GM21529 (cell line): ENCODE measurements around the gene ETV3.

ENCODE experiments used
- ATAC-seq: cut with Tn5 transposase; IDR thresholded peaks from one replicate; pipeline ENCODE4 v1.9.1; 2021; ENCODE audit not compliant: unreplicated experiment

Gene ETV3

DNA sequence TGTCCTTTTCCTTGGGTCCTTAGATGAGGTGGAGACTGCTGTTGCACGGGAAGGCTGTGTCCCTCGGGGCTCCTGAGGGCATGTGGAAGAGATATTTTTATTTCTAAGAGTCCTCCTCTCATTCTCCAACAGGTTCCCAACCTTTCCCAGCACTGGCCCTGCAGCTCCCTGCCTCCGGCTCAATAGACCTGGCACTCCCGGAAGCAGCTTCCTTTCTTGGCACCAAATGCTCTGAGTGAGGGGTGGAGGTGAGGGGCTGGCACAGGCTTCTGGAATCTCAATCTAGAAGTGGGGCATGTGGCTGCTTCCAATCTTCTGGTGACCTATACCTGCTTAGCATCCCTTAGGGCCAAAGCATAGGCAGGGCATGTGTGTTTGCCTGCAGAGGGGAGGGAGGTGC lies 43.1 kb downstream of the ETV3 start:
- no peak for ATAC-seq

DNA sequence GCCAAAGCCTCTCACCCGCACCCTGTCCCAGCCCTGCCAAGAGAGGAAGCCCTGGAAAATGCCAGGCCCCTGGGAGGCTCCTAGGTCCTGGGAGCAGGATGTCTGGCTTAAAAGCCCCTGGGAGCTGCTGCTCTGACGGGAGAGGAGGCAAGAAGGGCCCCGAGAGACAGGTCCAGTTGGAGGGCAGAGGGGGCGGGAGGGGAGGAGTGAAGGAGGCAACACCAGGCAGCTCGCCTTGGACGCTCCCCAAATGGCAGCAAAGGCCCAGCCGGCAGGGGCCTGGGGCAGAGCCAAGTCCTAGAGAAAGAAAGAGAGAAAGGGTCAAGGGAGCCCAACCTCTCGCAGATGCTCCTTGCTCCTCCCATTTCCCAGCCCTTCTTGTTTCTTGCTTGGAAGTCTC lies 45.4 kb downstream of the ETV3 start:
- no peak for ATAC-seq

DNA sequence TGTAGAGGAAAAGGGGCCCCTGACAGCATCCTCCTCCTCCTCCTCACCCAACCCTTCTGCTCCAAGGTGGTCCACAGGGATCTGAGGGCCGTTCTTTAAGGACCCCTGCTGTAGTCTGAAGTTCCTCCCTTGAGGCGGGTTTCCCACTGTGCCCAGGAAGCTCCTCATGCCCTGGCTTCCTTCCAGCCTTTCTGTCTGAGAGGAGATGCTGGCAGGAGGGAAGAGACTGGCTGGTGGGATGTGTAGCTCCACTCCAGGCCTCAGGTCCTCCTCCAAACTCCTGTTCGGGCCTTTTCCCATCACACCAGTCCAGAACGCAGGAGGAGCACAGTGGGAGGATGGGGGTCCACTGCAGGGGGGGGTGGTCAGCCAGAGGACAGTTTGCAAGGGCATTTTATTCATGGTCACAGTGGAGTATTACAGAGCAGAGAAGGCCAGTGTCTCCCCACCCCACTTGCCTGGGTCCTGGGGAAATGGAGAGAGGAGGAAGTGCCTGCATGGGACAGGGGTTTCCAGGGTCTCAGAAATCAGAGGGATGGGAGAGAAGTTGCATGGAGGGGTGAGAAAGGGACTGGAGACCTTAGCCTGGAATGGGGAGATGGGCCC lies 46.4 kb downstream of the ETV3 start:
- no peak for ATAC-seq

DNA sequence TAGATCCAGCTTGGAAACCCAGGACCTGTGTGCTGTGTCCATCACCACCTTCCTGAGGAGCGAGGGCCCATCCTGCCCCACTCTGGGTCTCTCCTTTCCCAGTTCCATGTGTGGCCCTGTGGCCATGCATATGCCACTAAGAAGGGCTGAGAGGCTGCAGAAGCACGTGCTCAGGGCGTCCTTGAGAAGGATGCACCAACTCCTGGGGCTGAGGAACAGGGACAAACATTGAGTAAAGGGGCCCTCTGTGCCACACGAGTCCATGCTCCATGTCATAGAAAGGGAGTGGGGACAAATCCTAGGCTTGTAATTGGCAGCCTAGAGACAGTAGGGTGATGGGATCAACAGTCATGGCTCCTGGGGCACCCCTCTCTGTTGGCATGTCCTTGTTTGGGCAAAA lies 47.0 kb downstream of the ETV3 start:
- ATAC-seq, result no peak

DNA sequence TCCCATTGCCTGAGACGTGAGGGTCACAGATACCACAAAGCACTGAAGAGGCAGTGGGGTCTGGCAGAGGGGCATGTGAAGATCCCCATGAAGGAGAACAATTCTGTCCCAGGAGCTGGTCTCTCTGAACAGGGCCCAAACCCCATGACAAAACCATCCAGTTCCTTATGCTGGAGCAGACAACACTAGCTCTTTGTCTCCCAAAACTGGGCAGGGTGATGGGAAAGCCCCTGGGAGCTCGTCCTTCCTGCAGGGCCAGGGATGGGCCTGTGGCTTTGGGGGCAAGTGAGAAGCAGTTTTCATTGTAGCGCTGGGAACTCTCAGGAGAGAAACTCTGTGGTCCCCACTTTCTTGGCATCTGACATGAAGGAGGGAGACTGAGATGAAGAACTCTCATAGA lies 47.4 kb downstream of the ETV3 start:
- no peak for ATAC-seq

DNA sequence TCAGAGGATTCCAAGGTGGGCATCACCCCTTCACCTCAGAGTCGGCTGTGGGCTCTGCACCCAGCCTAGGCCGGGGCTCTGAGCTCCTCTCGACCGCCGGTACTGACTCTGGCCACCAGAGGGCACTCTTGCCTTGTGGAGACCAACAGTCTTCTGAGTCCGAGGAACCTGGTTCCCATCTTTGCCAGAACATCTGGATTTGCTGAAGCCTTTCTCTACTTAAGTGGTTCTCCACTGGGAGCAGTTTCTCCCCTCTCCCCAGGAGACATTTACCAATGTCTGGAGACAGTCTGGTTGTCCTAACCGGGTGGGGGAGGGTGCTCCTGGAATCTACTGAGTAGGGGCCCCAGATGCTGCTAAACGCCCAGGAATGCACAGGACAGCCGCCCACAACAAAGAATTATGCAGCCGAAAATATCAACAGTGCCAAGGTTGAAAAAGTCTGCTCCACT lies 48.0 kb downstream of the ETV3 start:
- no peak for ATAC-seq

DNA sequence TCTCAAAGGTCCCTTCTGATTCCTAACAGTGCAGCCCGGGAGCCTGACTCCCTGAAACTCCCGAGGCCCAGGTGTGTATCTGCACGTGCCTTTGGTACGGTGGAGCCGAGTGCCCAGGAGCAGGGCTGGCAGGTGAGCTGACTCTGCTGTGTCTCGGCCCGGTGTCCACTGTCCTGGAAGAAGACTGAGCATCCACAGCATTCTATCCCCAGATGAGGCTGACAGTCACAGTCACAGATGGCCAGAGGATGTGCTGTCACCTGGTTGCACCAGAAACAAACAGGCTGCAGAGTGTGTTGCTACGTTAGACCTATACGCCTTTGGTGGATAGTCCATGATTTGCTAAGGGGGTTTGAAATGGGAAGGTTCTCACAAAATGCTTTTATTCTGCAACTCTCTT lies 48.4 kb downstream of the ETV3 start:
- no peak for ATAC-seq

DNA sequence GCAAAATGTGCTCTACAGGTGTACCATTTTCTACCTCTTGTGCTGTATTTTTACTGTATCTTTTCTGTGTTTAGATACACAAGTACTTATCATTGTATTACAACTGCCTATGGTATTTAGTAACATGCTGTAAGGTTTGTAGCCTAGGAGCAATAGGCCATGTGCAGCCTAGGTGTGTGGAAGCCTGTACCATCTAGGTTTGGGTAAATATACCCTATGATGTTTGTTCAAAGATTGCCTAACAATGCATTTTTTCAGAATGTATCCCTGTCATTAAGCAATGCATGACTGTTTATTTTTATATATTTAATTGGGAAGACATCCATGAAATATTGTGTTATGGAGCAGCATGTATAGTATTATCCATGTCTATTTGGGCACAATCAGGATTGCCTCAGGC lies 49.6 kb downstream of the ETV3 start:
- ATAC-seq, result no peak

DNA sequence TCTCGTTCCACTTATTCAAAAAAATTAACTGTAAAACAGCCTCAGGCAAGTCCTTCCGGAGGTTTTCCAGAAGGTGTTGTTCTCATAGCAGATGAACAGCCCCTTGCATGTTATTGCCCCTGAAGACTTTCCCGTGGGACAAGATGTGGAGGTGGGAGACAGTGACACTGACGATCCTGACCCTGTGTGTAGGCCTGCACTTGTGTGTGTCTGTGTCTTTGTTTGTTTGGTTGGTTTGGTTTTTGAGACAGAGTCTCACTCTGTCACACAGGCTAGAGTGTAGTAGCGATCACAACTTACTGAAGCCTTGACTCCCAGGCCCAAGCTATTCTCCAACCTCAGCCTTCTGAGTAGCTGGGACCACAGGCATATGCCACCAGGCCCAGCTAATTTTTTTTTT lies 51.2 kb downstream of the ETV3 start:
- ATAC-seq, result no peak

DNA sequence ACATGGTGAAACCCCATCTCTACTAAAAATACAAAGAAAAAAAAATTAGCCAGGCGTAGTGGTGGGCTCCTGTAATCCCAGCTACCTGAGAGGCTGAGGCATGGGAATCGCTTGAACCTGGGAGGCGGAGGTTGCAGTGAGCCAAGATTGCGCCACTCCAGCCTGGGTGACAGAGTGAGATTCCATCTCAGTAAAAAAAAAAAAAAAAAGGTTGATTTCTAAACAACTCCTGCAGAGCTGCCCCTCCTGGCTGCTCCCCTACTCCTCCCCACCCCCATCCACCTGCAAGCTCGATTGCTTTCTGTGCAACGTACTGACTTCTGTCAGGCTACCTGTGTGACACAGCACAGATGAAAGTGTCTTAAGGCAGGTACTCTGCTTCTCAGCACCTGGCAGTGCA lies 51.9 kb downstream of the ETV3 start:
- ATAC-seq, result no peak

DNA sequence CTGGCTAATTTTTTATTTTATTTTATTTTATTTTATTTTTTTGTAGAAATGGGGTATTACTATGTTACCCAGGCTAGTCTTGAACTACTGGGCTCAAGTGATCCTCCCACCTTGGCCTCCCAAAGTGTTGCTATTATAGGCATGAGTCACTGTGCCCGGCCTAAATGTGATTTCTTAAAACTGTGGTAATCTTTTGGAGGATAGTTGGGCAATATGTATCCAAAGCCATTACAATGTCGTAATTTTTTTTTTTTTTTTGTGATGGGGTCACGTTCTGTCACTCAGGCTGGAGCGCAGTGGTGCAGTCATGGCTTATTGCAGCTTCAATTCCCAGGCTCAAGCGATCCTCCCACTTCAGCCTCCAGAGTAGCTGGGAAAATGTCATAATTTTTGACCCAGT lies 52.8 kb downstream of the ETV3 start:
- no peak for ATAC-seq

DNA sequence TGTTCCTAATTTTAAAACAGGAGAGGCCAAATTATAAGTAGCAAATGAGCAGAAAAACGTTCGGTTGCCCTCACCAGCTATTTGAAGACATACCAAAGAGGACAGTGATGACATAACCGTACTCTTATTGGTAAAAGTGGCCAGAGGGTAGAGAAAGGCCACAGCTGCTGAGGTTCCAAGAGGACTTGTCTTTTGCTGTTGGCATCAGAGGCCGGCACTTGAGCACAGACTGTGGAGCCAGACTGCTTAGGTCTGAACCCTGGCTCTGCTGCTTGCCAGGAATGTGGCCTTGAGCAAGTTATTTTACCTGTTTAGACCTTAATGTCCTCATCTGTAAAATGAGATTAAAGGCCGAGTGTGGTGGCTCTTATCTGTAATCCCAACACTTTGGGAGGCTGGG lies 53.5 kb downstream of the ETV3 start:
- no peak for ATAC-seq

DNA sequence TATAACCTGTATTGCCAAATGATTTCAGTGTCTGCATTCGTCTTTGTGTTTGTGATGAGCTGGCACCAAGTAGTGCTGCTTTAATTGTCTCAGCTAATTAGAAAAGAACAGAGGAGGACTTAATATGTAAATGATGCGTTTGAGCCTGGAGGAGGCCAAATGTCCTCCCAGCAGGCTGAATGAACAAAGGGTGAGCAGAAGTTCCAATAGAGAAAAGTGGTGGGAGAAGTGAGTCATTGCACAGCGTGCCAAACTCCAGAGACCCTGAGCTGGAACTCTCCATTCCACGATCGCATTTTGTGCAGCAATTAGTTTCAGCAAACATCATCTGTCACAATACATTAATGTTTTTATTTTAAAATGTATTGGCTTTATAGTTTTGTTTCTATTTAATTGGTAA lies 56.5 kb downstream of the ETV3 start:
- ATAC-seq, result no peak

DNA sequence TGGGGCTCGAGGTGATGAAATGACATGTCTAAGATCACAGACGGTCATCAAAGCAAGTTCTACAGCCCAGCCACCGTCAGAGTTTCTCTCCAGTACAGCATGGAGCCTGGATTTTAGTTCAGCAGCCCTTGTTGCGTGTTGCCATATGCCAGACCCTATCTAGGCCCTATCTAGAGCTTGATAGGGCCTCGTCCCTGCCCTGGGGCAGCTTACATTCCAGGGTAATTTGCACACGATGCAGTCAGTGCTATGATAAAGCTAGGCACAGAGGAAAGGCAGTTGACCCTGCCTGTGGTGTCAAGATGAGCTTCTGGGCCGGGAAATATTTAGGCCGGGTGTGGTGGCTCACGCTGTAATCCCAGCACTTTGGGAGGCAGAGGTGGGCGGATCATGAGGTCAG lies 57.5 kb downstream of the ETV3 start:
- no peak for ATAC-seq

DNA sequence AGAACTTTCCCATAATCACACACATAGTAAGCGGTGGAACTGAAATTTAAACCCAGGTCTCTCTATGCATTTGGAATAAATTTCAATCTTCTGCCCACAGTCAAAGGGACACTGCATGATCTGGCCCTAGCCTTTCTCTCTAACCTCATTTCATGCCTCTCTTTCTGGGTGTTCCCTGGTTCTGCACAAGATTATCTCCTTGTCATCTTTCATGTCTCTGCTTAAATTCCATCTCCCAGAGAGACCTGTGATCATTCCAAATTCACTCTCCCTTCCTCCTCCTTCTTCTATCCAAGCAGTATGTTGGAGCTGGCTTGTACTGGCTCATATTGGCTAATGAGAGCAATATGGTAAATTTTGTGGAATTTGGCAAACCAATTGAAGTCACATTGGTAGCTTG lies 60.8 kb downstream of the ETV3 start:
- no peak for ATAC-seq

DNA sequence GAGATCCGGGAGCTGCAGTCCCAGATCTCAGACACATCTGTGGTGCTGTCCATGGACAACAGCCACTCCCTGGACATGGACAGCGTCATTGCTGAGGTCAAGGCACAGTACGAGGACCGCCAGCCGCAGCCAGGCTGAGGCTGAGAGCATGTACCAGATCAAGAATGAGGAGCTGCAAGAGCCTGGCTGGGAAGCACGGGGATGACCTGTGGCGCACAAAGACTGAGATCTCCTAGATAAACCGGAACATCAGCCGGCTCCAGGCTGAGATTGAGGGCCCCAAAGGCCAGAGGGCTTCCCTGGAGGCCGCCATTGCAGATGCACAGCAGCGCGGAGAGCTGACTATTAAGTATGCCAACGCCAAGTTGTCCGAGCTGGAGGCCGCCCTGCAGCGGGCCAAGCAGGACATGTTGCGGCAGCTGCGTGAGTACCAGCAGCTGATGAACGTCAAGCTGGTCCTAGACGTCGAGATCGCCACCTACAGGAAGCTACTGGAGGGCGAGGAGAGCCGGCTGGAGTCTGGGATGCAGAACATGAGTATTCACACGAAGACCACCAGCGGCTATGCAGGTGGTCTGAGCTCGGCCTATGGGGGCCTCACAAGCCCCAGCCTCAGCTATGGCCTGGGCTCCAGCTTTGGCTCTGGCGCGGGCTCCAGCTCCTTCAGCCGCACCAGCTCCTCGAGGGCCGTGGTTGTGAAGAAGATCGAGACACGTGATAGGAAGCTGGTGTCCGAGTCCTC lies 64.1 kb downstream of the ETV3 start:
- ATAC-seq, result no peak
